Measurements from ENCODE around the gene MCEE.
"Not testable (repeated sequence)": the region's sequence is repeated elsewhere in the genome, so short reads cannot be mapped to it uniquely, and the experiment has no call there.

DNA sequence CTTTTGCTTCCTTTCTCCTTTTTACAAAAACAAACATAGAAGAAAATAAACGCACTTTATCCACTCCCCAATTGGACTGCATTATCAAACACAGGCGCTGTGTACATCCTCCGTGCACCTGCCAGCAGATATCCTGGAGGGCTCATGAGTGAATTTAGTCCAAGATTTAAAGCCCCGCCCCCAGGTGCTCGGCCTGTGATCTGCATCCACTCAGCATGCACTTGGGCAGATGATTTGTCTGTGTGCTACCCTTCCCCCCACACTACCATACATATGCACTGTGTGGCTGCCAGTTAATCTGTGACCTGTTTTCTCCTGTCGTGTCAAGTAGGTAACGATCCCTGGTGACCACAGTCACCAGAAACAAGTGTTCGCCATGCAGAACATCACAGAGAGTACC lies 48.8 kb upstream of the MCEE start:
- TF ChIP-seq, protein P1, sequence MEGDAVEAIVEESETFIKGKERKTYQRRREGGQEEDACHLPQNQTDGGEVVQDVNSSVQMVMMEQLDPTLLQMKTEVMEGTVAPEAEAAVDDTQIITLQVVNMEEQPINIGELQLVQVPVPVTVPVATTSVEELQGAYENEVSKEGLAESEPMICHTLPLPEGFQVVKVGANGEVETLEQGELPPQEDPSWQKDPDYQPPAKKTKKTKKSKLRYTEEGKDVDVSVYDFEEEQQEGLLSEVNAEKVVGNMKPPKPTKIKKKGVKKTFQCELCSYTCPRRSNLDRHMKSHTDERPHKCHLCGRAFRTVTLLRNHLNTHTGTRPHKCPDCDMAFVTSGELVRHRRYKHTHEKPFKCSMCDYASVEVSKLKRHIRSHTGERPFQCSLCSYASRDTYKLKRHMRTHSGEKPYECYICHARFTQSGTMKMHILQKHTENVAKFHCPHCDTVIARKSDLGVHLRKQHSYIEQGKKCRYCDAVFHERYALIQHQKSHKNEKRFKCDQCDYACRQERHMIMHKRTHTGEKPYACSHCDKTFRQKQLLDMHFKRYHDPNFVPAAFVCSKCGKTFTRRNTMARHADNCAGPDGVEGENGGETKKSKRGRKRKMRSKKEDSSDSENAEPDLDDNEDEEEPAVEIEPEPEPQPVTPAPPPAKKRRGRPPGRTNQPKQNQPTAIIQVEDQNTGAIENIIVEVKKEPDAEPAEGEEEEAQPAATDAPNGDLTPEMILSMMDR (IDR thresholded peaks at IDR 0.05), result not testable (repeated sequence)
- TF ChIP-seq POLR2AphosphoS5, POLR2A (IDR thresholded peaks at IDR 0.05): not testable (repeated sequence)
